Peyer's patch (tissue), 4 donors: ENCODE measurements around the gene IGFBP5.

Experiments
- POLR2A ChIP-seq, 2 donors: fragments of 450-650 bp; IDR thresholded peaks; one replicate each; pipeline ENCODE4 v1.5.1; 2017; ENCODE audit warnings: antibody characterized with exemption in 2 of 2, mild to moderate bottlenecking in 2 of 2, moderate library complexity in 2 of 2
- TF ChIP-seq, protein P1 (sequence below), 6 experiments: fragments of 450-650 bp in 4 of 6; fragments of 200-600 bp in 2 of 6; sonication (generic) in 1 of 6; IDR thresholded peaks; one replicate each; pipeline ENCODE4 v1.5.1; 2017 to 2019; ENCODE audit warnings: antibody characterized with exemption in 6 of 6, mild to moderate bottlenecking in 3 of 6, moderate library complexity in 1 of 6

DNA sequence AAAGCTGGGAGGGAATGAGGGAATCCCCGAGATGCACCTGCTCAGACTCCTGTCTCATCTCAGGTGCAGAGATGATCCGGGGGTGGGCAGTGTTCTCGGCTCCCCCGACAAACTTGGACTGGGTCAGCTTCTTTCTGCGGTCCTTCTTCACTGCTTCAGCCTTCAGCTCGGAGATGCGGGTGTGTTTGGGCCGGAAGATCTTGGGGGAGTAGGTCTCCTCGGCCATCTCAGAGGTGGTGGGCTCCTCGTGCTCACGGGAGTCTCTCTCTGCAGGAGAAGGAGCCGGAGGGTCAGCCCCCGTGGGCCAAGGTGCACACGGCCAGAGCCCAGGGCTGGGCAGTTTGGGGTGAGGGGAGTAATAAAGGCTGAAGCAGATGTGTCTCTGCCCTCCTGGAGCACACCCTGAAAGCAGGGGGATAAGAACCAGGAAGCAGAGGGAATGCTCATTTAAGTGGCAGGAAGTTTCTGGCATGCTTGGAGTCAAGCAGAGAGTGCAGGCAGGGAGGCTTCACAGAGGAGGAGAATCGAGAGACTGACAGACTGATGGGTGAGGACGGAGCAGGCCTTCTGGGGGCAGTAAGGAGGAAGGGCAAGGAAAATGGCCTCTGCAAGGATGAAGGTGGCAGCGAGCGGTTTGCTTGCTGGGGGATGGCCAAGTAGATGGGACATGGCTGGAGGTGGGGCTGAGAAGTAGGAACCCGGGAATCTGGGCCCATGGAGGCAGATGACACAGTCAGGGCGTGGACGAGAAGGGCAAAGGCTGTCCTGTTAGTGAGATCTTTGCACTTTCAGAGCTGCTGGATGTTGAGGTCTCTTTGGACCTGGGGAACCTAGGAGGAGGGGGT lies 16.3 kb downstream of the IGFBP5 start:
- TF ChIP-seq, protein P1, sequence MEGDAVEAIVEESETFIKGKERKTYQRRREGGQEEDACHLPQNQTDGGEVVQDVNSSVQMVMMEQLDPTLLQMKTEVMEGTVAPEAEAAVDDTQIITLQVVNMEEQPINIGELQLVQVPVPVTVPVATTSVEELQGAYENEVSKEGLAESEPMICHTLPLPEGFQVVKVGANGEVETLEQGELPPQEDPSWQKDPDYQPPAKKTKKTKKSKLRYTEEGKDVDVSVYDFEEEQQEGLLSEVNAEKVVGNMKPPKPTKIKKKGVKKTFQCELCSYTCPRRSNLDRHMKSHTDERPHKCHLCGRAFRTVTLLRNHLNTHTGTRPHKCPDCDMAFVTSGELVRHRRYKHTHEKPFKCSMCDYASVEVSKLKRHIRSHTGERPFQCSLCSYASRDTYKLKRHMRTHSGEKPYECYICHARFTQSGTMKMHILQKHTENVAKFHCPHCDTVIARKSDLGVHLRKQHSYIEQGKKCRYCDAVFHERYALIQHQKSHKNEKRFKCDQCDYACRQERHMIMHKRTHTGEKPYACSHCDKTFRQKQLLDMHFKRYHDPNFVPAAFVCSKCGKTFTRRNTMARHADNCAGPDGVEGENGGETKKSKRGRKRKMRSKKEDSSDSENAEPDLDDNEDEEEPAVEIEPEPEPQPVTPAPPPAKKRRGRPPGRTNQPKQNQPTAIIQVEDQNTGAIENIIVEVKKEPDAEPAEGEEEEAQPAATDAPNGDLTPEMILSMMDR (IDR thresholded peaks at IDR 0.05): no peak
- no peak for TF ChIP-seq POLR2A (IDR thresholded peaks at IDR 0.05)
